Loucy (cell line): Measurements from ENCODE around the gene UBE2G1.
"Not testable (repeated sequence)": the region's sequence is repeated elsewhere in the genome, so short reads cannot be mapped to it uniquely, and the experiment has no call there.

ENCODE experiments used
- EZH2phosphoT487 ChIP-seq: fragments of 200-600 bp; IDR thresholded peaks from 2 replicates; pipeline ENCODE4 v1.6.1; 2018; ENCODE audit warnings: antibody characterized with exemption, mild to moderate bottlenecking, moderate library complexity, borderline replicate concordance
- TF ChIP-seq, protein P1 (sequence below): fragments of 200-600 bp; sonication (generic); conservative IDR thresholded peaks from 2 replicates; pipeline ENCODE4 v1.5.1; 2014; ENCODE audit warnings: mild to moderate bottlenecking, antibody characterized with exemption, low read length

DNA sequence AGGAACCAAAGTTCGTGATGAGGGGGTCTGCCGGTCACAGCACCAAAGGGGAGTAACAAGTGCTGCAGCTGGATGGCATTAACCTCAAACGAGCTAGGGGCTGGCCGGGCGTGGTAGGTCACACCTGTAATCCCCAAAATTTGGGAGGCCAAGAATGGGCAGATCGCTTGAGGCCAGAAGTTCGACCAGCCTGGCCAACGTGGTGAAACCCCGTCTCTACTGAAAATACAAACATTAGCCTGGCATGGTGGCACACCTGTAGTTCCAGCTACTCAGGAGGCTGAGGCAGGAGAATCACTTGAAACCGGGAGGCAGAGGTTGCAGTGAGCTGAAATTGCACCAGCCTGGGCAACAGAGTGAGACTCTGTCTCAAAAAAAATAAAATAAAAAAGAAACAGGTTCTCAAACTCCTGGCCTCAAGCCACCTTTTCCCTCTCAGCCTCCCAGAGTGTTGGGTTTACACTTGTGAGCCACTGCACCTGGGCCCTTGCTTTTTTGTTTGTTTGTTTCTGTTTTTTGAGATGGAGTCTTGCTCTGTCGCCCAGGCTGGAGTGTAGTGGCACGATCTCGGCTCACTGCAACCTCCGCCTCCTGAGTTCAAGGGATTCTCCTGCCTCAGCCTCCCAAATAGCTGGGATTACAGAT is 9.4 kb upstream of the UBE2G1 start:
- not testable (repeated sequence) for TF ChIP-seq EZH2phosphoT487
- TF ChIP-seq, protein P1, sequence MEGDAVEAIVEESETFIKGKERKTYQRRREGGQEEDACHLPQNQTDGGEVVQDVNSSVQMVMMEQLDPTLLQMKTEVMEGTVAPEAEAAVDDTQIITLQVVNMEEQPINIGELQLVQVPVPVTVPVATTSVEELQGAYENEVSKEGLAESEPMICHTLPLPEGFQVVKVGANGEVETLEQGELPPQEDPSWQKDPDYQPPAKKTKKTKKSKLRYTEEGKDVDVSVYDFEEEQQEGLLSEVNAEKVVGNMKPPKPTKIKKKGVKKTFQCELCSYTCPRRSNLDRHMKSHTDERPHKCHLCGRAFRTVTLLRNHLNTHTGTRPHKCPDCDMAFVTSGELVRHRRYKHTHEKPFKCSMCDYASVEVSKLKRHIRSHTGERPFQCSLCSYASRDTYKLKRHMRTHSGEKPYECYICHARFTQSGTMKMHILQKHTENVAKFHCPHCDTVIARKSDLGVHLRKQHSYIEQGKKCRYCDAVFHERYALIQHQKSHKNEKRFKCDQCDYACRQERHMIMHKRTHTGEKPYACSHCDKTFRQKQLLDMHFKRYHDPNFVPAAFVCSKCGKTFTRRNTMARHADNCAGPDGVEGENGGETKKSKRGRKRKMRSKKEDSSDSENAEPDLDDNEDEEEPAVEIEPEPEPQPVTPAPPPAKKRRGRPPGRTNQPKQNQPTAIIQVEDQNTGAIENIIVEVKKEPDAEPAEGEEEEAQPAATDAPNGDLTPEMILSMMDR, result not testable (repeated sequence)
